Measurements from ENCODE around the gene SLC35E1.

DNA sequence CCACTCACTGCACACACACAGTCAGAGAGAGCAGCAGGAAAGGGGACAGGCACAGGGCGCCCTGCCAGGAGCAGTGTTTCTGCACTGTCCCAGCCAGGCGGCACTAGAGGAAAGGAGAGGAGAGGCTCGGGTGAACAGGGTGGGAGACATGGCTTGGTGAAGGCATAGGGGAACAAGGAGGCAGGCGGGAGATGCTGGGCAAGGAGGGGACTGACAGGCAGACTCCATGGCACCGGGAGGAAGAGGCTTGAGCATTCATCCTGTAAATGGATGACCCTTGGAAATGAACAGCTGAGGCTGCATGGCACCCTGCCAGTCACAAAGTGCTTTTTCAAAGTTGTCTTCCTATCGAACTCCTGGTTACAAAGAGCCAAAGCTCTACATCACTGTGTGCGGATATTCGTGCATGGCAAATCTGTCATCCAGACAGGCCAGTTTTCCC lies 33.4 kb upstream of the SLC35E1 start:
- TF ChIP-seq CTCF (IDR thresholded peaks at IDR 0.05; ENCODE audit: insufficient read depth, low read depth, low read length) = no peak
- no peak for TF ChIP-seq EZH2 (IDR thresholded peaks at IDR 0.05; ENCODE audit: insufficient read depth, low read length)

All from astrocyte (in vitro differentiated cells and primary cell).